GM12891 (cell line): ENCODE data around the gene HSPA1B.

Experiments
- POLR2A ChIP-seq: IDR thresholded peaks from 2 replicates; pipeline ENCODE4 v1.6.1; 2011; ENCODE audit warnings: low read depth, low read length, control low read depth
- TAF1 ChIP-seq: IDR thresholded peaks from 2 replicates; pipeline ENCODE4 v1.6.1; 2011; ENCODE audit warnings: low read depth, low read length, control low read depth

GRCh38 chr6:31825553-31825952, 2.0 kb upstream of the HSPA1B start:
- TF ChIP-seq POLR2A (no peak), TAF1 (no peak)
